ELF-1 (cell line): Measurements from ENCODE around the gene LAIR1.
A peak's percentile ranks its signal among the peaks of the same experiment; 100 is the strongest.
"Not testable (repeated sequence)": the region's sequence is repeated elsewhere in the genome, so short reads cannot be mapped to it uniquely, and the experiment has no call there.

ENCODE experiments used
- DNase-seq: peaks from one replicate; pipeline ENCODE4 v3.0.0-alpha.2; 2016; ENCODE audit warnings: low read depth, low spot score

The LAIR1 gene

GRCh38 chr19:54364775-54365257 is at the start of gene LAIR1:
TSS of gene LAIR1 (minus strand) at chr19:54364931. CDS start at chr19:54364804, 127 bp downstream.
- no peak for DNase-seq

- no peak for DNase-seq
Observed at GRCh38 chr19:54414156-54414555, 49.4 kb upstream of the LAIR1 start.

- DNase-seq, result no peak
Observed at GRCh38 chr19:54412877-54413276, 48.1 kb upstream of the LAIR1 start.

GRCh38 chr19:54411033-54411432 is 46.3 kb upstream of the LAIR1 start:
- no peak for DNase-seq

- no peak for DNase-seq
Observed at GRCh38 chr19:54408456-54409026, 43.8 kb upstream of the LAIR1 start.

- DNase-seq, result no peak
Observed at GRCh38 chr19:54407780-54408179, 43.0 kb upstream of the LAIR1 start.

GRCh38 chr19:54405628-54406027 is 40.9 kb upstream of the LAIR1 start:
- DNase-seq, result no peak

- DNase-seq, result peak; percentile 83
Observed at GRCh38 chr19:54403054-54403453, 38.3 kb upstream of the LAIR1 start.

GRCh38 chr19:54400913-54401312 is 36.2 kb upstream of the LAIR1 start:
- DNase-seq, result no peak

GRCh38 chr19:54399189-54399588 is 34.5 kb upstream of the LAIR1 start:
- DNase-seq, result peak; percentile 50

- no peak for DNase-seq
Observed at GRCh38 chr19:54395685-54396084, 31.0 kb upstream of the LAIR1 start.

GRCh38 chr19:54393381-54393780 is 28.6 kb upstream of the LAIR1 start:
- DNase-seq, result peak; percentile 80

GRCh38 chr19:54392105-54392504 is 27.4 kb upstream of the LAIR1 start:
- DNase-seq, result no peak

- DNase-seq, result peak; percentile 79
Observed at GRCh38 chr19:54391589-54392061, 26.9 kb upstream of the LAIR1 start.

- DNase-seq, result peak; percentile 67
Observed at GRCh38 chr19:54390942-54391577, 26.3 kb upstream of the LAIR1 start.

- DNase-seq, result no peak
Observed at GRCh38 chr19:54389553-54389952, 24.8 kb upstream of the LAIR1 start.

- DNase-seq, result no peak
Observed at GRCh38 chr19:54388802-54389139, 24.0 kb upstream of the LAIR1 start.

GRCh38 chr19:54387991-54388801 is 23.5 kb upstream of the LAIR1 start:
- DNase-seq, result peak; percentile 47

GRCh38 chr19:54383330-54383729 is 18.6 kb upstream of the LAIR1 start:
- no peak for DNase-seq

- DNase-seq, result not testable (repeated sequence)
Observed at GRCh38 chr19:54382041-54382440, 17.3 kb upstream of the LAIR1 start.

- DNase-seq, result no peak
Observed at GRCh38 chr19:54380897-54381296, 16.2 kb upstream of the LAIR1 start.

- no peak for DNase-seq
Observed at GRCh38 chr19:54379187-54379678, 14.5 kb upstream of the LAIR1 start.
